Erythroblast (primary cell): ENCODE data around the gene VAMP2.
A peak's percentile ranks its signal among the peaks of the same experiment; 100 is the strongest.

ENCODE experiments used
- DNase-seq, 2 experiments: peaks; one replicate each; lab custom pipeline; 2025; lab: John Stamatoyannopoulos, UW
- GATA1 ChIP-seq: IDR thresholded peaks from 2 replicates; pipeline ENCODE4 v1.6.1; 2011; ENCODE audit warnings: low read depth, mild to moderate bottlenecking, control low read depth, low read length, moderate library complexity
- POLR2A ChIP-seq: IDR thresholded peaks from 2 replicates; pipeline ENCODE4 v1.6.1; 2011; ENCODE audit warnings: mild to moderate bottlenecking, low read length

The VAMP2 gene

GRCh38 chr17:8147805-8148404 lies 14.8 kb downstream of the VAMP2 start:
- DNase-seq: no peak
- TF ChIP-seq GATA1: no peak
- TF ChIP-seq POLR2A: peak; percentile 30

GRCh38 chr17:8147141-8147804 lies 15.5 kb downstream of the VAMP2 start:
- TF ChIP-seq GATA1 (no peak), POLR2A (no peak)
- no peak for DNase-seq

GRCh38 chr17:8146381-8147140 lies 16.2 kb downstream of the VAMP2 start:
- no peak for DNase-seq
- TF ChIP-seq POLR2A: no peak

GRCh38 chr17:8145811-8146210 lies 16.9 kb downstream of the VAMP2 start:
- no peak for DNase-seq
- TF ChIP-seq POLR2A (no peak), GATA1 (no peak)

GRCh38 chr17:8144401-8145231 lies 18.1 kb downstream of the VAMP2 start:
- no peak for TF ChIP-seq GATA1
- peak; percentile 44 for TF ChIP-seq POLR2A
- no peak for DNase-seq

- DNase-seq: no peak
- TF ChIP-seq POLR2A (peak; percentile 52), GATA1 (no peak)
Observed at GRCh38 chr17:8143581-8144400, 19.0 kb downstream of the VAMP2 start.

- TF ChIP-seq POLR2A: peak; percentile 42
- no peak for TF ChIP-seq GATA1
- DNase-seq: no peak
Observed at GRCh38 chr17:8142887-8143580, 19.7 kb downstream of the VAMP2 start.

GRCh38 chr17:8142158-8142886 lies 20.4 kb downstream of the VAMP2 start:
- DNase-seq: no peak
- no peak for TF ChIP-seq GATA1
- peak; percentile 20 for TF ChIP-seq POLR2A

- no peak for TF ChIP-seq GATA1
- no peak for TF ChIP-seq POLR2A
- no peak for DNase-seq
Observed at GRCh38 chr17:8141741-8142140, 21.0 kb downstream of the VAMP2 start.

- DNase-seq: no peak
- TF ChIP-seq GATA1 (no peak), POLR2A (peak; percentile 15)
Observed at GRCh38 chr17:8141045-8141444, 21.7 kb downstream of the VAMP2 start.

- no peak for DNase-seq
- TF ChIP-seq GATA1: no peak
- TF ChIP-seq POLR2A: peak; percentile 10
Observed at GRCh38 chr17:8140065-8141029, 22.4 kb downstream of the VAMP2 start.
